Measurements from ENCODE around the gene SLC7A9.
"Not testable (repeated sequence)": the region's sequence is repeated elsewhere in the genome, so short reads cannot be mapped to it uniquely, and the experiment has no call there.

- not testable (repeated sequence) for TF ChIP-seq CTCF (optimal IDR thresholded peaks at IDR 0.05 in 1 of 3, IDR thresholded peaks at IDR 0.05 in 1 of 3, conservative IDR thresholded peaks at IDR 0.05 in 1 of 3; ENCODE audit: extremely low read depth in 1 of 3, insufficient read depth in 2 of 3, low read length in 3 of 3); EZH2 (IDR thresholded peaks at IDR 0.05; ENCODE audit: low read length)
These were observed 37.5 kb downstream of the SLC7A9 start for GRCh38 chr19:32832094-32832493.

Data from keratinocyte (primary cell).